ENCODE data around the gene SLC7A14.
"Not testable (repeated sequence)": the region's sequence is repeated elsewhere in the genome, so short reads cannot be mapped to it uniquely, and the experiment has no call there.

Gene SLC7A14

DNA sequence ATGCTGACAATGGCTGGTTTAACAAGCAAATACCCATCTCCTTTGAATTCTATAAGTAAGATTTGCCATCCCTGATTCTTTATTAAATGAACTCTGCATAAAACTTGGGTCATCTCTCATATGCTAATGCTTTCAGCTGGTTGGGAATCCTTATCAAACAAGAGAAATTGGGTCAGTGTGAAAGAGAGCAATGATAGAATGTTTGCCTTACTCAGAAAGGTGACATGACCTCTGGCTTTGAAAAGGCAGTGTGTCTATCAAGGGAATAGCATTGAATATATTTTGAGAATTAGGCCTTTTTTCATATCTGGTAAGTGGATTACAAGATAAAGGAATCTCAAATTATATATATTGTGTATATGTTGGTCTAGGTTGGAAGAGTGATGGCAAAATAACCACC, 8.7 kb upstream of the SLC7A14 start:
- DNase-seq (ENCODE audit: low spot score): no peak

DNA sequence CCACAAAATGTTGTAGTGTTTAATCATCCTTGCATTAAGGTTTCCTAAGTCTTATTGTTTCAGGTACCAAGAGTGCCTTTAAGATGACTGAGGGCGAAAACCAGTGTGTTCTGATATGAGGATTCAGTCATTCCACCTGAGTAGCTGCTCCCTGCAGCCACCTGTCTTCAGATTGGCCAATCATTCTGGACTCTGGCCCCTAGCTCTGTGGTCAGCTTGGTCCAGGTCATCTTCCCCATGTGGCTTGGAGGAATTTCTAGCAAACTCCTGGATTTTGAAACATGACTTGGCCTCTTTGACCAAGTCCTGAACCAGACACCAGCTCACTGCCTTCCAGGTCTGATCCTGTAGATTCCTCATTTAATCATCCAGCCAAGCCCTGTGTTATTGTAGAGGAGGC, 7.8 kb upstream of the SLC7A14 start:
- DNase-seq (ENCODE audit: low spot score): no peak

GRCh38 chr3:170589113-170589512, 3.2 kb upstream of the SLC7A14 start:
- DNase-seq (ENCODE audit: low spot score): no peak

DNA sequence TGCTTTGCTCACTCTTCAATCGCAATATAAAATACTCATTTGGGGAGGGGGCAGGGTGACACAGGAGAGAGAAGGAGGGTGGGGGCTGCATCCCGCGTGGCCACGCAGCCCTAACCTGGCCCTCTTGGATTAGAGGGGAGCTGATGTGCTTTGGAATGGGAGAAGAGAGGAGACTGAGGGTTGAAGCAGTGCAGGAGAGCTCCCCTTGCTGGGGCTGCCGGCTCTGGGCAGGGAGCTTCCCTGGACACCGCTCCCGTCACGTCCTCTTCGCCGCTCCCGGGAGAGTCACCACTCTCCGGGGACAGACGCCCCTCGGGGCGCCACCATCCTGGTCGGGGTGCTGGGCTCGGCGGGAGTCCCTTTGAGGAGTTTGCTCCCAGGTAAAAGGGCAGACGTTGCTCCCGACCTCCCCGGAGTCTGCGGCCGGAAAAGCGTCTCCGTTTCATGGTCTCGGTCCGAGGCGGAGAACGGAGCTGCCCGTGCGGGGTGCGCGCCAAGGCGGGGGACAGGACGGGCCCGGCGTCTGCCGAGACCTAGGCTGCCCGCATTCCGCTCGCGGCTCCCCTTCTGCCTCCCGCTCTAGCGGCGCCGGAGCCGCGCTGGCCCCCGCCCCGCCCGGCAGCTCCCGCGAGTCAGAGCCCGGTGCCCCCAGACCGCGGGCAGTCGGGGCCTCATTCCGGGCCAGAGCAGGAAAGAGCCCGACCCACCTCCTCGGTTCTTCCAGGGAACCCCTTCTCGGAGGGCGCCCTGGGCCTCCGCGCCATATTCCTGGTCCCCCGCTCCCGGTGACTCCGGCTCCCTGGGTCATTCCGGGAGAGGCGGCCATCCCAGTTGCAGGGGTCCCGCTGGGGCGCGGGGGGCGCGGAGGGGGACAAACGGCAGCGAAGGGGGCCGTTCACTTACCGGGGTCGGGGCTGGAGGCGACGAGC, 603 bp downstream of the SLC7A14 start:
- DNase-seq (ENCODE audit: low spot score): no peak

- peak; percentile 49 for DNase-seq (ENCODE audit: low spot score)
Measured at GRCh38 chr3:170584585-170585007, 1.3 kb downstream of the SLC7A14 start.

DNA sequence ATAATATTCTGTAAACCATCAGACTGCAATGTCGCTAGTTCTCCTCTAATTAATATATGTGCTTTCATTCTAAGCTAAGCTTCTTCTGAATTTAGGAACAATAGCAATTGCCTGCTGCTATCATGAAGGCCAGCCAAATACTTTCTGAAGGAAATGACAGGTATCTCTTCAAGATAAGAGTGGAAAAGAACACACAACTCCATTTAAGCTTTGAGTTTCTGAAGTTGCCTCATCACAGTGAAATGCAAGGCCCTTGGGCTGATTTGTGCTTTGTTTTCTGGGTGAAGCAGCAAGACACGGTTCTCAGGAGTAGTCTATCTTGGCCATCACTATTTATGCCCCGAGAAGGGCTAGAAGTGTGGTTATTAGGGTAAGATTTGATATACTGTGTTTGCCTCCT, 6.2 kb downstream of the SLC7A14 start:
- no peak for DNase-seq (ENCODE audit: low spot score)

GRCh38 chr3:170572665-170573253, 13.1 kb downstream of the SLC7A14 start:
- no peak for DNase-seq (ENCODE audit: low spot score)

DNA sequence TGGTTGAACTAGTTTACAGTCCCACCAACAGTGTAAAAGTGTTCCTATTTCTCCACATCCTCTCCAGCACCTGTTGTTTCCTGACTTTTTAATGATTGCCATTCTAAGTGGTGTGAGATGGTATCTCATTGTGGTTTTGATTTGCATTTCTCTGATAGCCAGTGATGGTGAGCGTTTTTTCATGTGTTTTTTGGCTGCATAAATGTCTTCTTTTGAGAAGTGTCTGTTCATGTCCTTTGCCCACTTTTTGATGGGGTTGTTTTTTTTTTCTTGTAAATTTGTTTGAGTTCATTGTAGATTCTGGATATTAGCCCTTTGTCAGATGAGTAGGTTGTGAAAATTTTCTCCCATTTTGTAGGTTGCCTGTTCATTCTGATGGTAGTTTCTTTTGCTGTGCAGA, 18.3 kb downstream of the SLC7A14 start:
- DNase-seq (ENCODE audit: low spot score): not testable (repeated sequence)

- no peak for DNase-seq (ENCODE audit: low spot score)
Measured at GRCh38 chr3:170566413-170566812, 19.5 kb downstream of the SLC7A14 start.

DNA sequence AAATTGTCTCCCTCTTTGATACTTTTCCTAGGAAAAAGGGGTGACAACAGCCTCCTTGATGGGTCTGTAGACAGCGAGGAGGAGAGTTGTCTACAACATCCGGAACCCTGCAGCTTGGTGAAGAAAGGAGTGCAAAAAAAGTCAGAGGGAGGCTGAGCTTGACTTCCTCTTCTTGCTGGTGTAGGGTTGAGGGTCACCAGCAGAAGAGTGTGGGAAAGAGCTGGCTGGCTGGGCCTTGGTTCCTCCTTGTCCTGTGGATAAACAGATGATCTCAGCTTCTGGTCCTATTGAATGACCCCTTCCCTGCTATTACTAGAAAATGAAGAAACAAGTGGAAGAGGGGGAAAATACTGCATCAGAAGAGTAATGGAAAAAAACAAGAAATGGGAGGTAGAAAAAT, 20.4 kb downstream of the SLC7A14 start:
- DNase-seq (ENCODE audit: low spot score): no peak

GRCh38 chr3:170564664-170565063, 21.2 kb downstream of the SLC7A14 start:
- no peak for DNase-seq (ENCODE audit: low spot score)

DNA sequence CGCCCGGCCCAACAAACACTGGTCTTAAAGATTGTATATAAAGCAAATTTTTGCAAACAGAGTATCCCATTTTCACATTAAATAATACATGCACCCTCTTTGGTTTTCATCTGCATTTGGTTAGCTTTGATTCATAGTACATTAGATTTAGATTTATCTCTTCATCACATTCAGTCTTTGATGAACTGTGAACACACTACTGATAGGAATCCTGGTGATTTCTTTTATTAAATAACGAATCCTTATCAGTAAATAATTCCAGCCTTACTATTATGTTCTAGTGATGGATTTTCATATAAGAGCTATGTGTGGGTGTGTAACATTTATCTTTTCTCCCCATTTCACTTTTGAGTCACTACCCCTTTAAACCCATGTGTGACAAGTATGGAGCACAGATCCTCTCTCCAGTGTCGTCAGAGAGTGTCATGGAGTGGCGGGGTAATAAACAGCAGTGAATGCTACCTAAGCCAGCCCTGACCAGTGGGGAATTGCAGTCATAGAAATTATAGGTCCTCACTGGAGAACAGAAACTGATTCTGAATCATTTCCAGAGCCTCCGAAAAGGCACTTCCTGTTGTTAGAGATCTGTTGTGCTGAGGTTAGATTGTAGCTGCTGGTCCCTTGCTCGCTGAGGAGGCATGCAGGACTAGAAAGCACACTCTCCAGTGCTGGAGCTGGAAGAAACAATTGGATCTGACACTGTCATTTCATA, 22.0 kb downstream of the SLC7A14 start:
- no peak for DNase-seq (ENCODE audit: low spot score)

- DNase-seq (ENCODE audit: low spot score): no peak
Measured at GRCh38 chr3:170562080-170562479, 23.8 kb downstream of the SLC7A14 start.

DNA sequence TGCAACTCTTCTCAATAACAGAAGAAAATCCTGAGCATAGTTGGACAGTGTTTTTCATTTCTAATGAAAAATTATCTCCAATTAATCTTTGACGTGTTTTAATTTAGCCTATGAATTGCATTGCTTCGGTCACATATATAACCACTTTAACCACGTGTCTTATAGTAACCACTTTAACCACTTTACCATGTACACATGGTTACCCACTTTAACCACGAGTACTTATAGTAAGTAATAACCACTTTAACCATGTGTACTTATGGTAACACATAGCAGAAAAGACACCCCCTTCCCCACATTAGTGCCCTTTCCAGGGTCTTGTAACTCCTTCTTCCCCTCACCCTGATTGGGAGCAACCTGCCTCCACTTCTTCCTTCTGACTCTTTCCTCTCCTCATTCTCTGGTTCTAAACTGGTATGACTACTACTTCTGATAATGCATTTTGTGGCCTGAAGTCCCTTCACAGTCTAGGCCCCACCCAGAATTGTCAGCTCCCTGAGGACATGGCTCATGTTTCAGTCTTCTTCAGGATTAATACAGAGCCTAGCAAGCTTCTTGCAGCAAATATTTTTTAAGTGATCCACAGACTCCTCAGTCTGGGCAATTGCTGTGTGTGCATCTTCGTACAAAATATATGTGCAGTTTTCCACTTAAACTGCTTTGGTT, 25.0 kb downstream of the SLC7A14 start:
- DNase-seq (ENCODE audit: low spot score): no peak

GRCh38 chr3:170560296-170560695, 25.6 kb downstream of the SLC7A14 start:
- DNase-seq (ENCODE audit: low spot score): no peak

GRCh38 chr3:170558427-170558826, 27.4 kb downstream of the SLC7A14 start:
- DNase-seq (ENCODE audit: low spot score): no peak

- DNase-seq (ENCODE audit: low spot score): no peak
Measured at GRCh38 chr3:170555329-170555728, 30.5 kb downstream of the SLC7A14 start.

- no peak for DNase-seq (ENCODE audit: low spot score)
Measured at GRCh38 chr3:170553788-170554757, 31.8 kb downstream of the SLC7A14 start.

GRCh38 chr3:170551252-170551651, 34.6 kb downstream of the SLC7A14 start:
- no peak for DNase-seq (ENCODE audit: low spot score)

GRCh38 chr3:170542704-170543103, 43.2 kb downstream of the SLC7A14 start:
- no peak for DNase-seq (ENCODE audit: low spot score)

DNA sequence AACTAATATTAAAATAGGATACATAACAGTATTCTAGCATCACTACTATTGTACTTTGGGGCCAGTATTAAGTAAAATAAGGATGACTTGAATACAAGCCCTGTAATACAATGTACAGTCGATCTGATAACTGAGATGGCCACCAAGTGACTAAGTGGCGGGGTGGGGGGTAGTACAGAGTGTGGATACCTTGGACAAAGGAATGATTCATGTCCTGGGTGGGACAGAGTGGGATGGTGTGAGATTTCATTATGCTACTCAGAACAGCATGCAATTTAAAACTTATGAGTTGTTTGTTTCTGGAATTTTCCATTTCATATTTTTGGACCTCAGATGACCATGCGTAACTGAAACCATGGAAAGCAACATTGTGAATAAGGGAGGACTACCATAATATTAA, 46.0 kb downstream of the SLC7A14 start:
- no peak for DNase-seq (ENCODE audit: low spot score)

Measured in putamen (tissue), 1 donor.